ENCODE measurements around the gene DTX4.

Gene DTX4

DNA sequence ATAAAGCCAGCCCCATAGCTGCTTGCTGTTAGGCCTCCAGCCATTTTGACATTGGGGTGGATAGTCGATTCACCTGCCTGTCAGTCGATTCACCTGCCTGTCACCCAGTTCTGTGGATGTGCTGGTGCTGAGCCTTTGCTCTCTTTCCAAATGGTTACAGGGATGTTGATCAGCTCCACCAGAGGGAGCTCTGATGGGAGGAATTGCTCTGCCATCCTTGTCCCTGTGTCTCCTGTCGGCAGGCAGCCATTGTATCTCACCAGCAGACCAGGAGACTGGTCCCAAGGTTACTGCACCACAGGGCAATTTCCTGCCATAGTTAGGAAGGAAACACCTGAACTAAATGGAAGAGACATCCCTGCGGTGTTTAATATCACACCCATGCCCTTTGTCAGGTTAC, 34.7 kb downstream of the DTX4 start:
- H3K27ac Mint-ChIP-seq, result peak overlapping the region; percentile 40 to 47 (median 46)
- H3K9me3 Mint-ChIP-seq, result no peaks in the 10 kb centered on the region
- TF ChIP-seq CTCF (IDR thresholded peaks at IDR 0.05; ENCODE audit: unreplicated experiment in 3 of 3), result peak; percentile 38 to 47 (median 44)
- H3K27me3 Mint-ChIP-seq (ENCODE audit: low read depth), result no peaks in the 10 kb centered on the region
- H3K36me3 Mint-ChIP-seq (ENCODE audit: low read depth), result peaks cover 30% of the 10 kb centered on the region
- no peak overlapping the region for H3K4me3 Mint-ChIP-seq
- peaks cover 27% of the 10 kb centered on the region for H3K4me1 Mint-ChIP-seq

GRCh38 chr11:59207988-59208451, 36.1 kb downstream of the DTX4 start:
- peak; percentile 66 to 76 (median 73) for TF ChIP-seq CTCF (IDR thresholded peaks at IDR 0.05; ENCODE audit: unreplicated experiment in 3 of 3)
- no peaks in the 10 kb centered on the region for H3K9me3 Mint-ChIP-seq
- H3K4me3 Mint-ChIP-seq, result no peak overlapping the region
- H3K27ac Mint-ChIP-seq, result peak overlapping the region; percentile 68 to 83 (median 75)
- H3K27me3 Mint-ChIP-seq (ENCODE audit: low read depth), result no peaks in the 10 kb centered on the region
- H3K36me3 Mint-ChIP-seq (ENCODE audit: low read depth), result peaks cover 22% of the 10 kb centered on the region
- peaks cover 27% of the 10 kb centered on the region for H3K4me1 Mint-ChIP-seq

DNA sequence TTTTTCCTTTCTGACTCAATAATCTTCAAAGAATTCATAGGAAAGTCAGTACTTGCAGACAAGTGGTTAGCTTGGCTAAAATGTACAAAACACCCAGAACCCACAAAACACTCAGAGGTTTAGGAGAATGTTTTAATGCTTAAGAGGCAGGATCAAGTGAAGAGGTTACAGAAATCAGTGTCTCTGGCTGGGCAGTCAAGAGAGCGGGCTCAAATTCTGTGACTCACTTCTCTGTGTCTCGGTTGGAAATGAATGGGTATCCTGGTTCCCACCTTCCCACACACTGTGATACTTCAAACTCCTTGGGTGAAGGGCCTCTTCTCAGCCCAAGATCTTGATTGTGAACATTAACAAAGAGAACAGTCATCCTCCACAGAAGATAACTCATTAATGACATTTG, 37.0 kb downstream of the DTX4 start:
- Mint-ChIP-seq H3K4me3 (no peak overlapping the region), H3K9me3 (no peaks in the 10 kb centered on the region), H3K4me1 (peaks cover 27% of the 10 kb centered on the region), H3K27me3 (ENCODE audit: low read depth) (no peaks in the 10 kb centered on the region), H3K36me3 (ENCODE audit: low read depth) (peaks cover 18% of the 10 kb centered on the region), H3K27ac (peak overlapping the region in 1 of 3 experiments; percentile 68)
- TF ChIP-seq CTCF (IDR thresholded peaks at IDR 0.05; ENCODE audit: unreplicated experiment in 3 of 3), result no peak

GRCh38 chr11:59212222-59212621, 40.3 kb downstream of the DTX4 start:
- H3K9me3 Mint-ChIP-seq, result no peaks in the 10 kb centered on the region
- no peak overlapping the region for H3K27ac Mint-ChIP-seq
- H3K27me3 Mint-ChIP-seq (ENCODE audit: low read depth), result peaks cover 3% of the 10 kb centered on the region
- H3K4me1 Mint-ChIP-seq, result peaks cover 27% of the 10 kb centered on the region
- H3K36me3 Mint-ChIP-seq (ENCODE audit: low read depth), result no peaks in the 10 kb centered on the region
- no peak overlapping the region for H3K4me3 Mint-ChIP-seq
- TF ChIP-seq CTCF (IDR thresholded peaks at IDR 0.05; ENCODE audit: unreplicated experiment in 3 of 3), result no peak

- TF ChIP-seq CTCF (IDR thresholded peaks at IDR 0.05; ENCODE audit: unreplicated experiment in 3 of 3), result no peak
- H3K4me3 Mint-ChIP-seq, result no peak within 1 kb of the TSS
- no peak within 1 kb of the TSS for H3K27ac Mint-ChIP-seq
- H3K4me1 Mint-ChIP-seq, result peaks cover 22% of the 10 kb centered on the region
- no peaks in the 10 kb centered on the region for H3K36me3 Mint-ChIP-seq (ENCODE audit: low read depth)
- H3K9me3 Mint-ChIP-seq, result no peaks in the 10 kb centered on the region
- H3K27me3 Mint-ChIP-seq (ENCODE audit: low read depth), result peaks cover 3% of the 10 kb centered on the region
These were observed 41.1 kb downstream of the DTX4 start, which contains the start of gene MPEG1 for GRCh38 chr11:59212744-59213631. TSS of gene MPEG1 (minus strand) at chr11:59212927. CDS start at chr11:59212865, 62 bp downstream.
